Right ventricle myocardium superior (tissue), 1 donor: Measurements from ENCODE around the gene C16orf90. TPM values are rescaled to one million over a fixed set of nuclear protein-coding genes. Genes with fewer than 3 reads are reported as not detected.
A peak's percentile ranks its signal among the peaks of the same experiment; 100 is the strongest.
"Not testable (repeated sequence)": the region's sequence is repeated elsewhere in the genome, so short reads cannot be mapped to it uniquely, and the experiment has no call there.

ENCODE experiments used
- ATAC-seq: fragments of 200-7000 bp; cut with Tn5 transposase; one replicate; pipeline ENCODE4 v1.9.1; 2020; ENCODE audit warnings: mild to moderate bottlenecking; ENCODE audit not compliant: poor library complexity
- DNase-seq: peaks from one replicate; pipeline ENCODE4 v3.0.0-alpha.2; 2020
- intact Hi-C: fragments of 100-400 bp; cut with DNase I; formaldehyde crosslinking; loops from one replicate; pipeline ENCODE4 v1.11.2; 2022
- total RNA-seq: library from RNA; stranded (reverse); fragmentation: NEBNext Ultra II Directional; extraction: Animal tissue kit (Norgen Biotek cat#: 25700); gene quantifications from one replicate; pipeline ENCODE4 v1.2.1, GENCODE V29; 2021
- donor health status: DM: no; HTN: yes; CAD: no; lungs with severe emphysema.

Gene C16orf90
- total RNA-seq, 1 donor from 2014 or later = not detected

DNA sequence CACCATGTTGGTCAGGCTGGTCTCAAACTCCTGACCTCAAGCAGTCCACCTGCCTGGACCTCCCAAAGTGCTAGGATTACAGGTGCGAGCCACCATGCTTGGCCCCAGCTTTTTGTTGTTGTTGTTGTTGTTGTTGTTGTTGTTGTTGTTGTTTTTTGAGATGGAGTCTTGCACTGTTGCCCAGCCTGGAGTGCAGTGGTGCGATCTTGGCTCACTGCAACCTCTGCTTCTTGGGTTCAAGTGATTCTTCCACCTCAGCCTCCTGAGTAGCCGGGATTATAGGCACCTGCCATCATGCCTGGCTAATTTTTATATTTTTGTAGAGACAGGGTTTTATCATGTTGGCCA, 21.7 kb downstream of the C16orf90 start:
- intact Hi-C loops, ATAC-seq: not testable (repeated sequence)
- peak; percentile 9 for DNase-seq

DNA sequence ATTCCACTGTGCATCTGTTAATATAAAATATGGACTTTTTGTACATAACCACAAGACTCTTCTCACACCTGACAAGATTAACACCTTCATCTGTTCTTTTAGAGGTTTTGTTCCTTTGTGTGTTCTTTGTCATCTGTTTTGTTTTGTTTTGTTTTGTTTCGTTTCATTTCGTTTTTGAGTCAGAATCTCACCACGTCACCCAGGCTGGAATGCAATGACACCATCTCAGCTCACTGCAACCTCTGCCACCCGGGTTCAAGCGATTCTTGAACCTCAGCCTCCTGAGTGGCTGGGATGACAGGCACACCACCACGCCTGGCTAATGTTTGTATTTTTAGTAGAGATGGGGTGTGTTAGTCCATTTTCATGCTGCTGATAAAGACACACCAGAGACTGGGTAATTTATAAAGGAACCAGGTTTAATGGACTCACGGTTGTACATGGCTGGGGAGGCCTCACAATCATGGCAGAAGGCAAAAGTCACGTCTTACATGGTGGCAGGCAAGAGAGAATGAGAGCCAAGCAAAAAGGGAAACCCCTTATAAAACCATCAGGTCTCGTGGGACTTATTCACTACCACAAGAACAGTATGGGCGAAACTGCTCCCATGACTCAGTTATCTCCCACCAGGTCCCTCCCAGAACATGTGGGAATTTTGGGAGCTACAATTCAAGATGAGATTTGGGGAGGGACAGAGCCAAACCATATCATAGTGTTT, 22.3 kb downstream of the C16orf90 start:
- DNase-seq (no peak), ATAC-seq (no peak)
- intact Hi-C loops = no loop called here

DNA sequence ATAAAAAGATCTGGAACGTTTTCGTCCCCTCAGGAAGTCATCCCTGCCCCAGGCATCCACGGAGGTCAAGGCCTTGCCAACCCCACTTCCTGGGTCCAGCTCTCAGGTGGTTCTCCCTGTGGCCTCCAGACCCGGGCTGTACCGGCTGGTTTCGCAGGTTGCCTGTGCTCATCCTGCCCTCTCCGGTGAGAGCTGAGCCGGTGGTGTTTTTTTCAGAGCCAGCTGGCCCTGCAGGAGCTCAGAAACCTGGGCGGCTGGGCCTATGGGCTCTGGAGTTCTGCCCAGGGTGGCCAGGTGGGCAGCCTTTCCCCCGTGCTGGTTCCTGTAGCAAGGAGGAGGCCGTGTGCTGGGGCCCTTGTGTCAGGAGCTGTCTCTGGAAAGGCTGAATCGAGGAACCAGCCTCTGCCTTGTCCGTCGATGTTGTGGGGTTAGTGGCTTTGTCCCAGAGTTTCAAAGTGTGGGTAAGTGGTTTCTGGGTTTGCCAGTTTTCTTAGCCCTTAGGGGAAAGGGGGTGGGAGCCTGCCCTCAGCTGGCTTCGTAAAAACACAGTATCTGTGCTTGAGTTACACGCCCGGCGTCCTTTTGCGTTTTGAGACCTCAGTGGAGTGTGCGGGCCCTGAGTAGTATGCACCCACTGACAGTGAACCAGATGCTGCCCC, 23.6 kb downstream of the C16orf90 start:
- intact Hi-C loops = no loop called here
- peak; percentile 27 for DNase-seq
- no peak for ATAC-seq

DNA sequence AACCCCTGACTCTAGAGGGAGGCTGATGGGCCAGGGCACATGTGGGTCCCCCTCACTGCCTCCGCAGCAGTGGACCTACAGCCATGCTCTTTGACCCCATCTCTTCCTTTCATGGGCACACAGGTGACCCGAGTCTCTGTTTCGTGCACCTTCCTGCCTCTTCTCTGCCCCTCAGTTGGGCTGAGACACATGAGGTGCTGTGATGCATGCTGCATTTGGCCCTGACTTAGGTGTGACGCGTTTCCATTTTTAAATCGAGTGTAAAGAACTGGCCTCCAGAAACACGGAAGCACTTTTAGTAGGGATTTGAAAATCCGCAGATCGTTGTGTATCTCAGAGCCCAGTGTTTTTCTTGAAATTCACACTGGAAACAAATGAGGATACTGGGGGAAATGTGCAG, 24.6 kb downstream of the C16orf90 start:
- intact Hi-C loops = no loop called here
- peak; percentile 16 for ATAC-seq
- DNase-seq = peak; percentile 18

DNA sequence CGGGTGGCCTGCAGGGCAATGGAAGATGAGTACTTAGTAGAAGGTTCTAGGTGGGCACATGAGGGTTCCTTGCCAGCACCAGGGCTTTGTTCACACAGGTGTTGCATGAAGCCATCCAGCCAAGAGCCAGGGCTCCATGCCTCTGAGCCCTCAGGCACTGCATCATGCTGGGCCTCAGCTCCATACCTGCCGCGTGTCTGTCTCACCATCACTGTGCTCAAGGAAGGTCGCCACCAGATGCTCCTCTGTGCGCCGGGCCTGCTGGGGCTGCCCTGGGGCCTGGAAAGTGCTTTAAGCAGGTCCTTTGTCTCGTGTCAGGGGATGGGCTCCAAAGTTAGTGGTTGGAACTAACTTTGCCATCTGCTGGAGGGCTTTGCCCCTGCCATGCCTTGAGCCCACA, 25.6 kb downstream of the C16orf90 start:
- DNase-seq (peak; percentile 24), ATAC-seq (no peak)
- intact Hi-C loops = no loop called here

DNA sequence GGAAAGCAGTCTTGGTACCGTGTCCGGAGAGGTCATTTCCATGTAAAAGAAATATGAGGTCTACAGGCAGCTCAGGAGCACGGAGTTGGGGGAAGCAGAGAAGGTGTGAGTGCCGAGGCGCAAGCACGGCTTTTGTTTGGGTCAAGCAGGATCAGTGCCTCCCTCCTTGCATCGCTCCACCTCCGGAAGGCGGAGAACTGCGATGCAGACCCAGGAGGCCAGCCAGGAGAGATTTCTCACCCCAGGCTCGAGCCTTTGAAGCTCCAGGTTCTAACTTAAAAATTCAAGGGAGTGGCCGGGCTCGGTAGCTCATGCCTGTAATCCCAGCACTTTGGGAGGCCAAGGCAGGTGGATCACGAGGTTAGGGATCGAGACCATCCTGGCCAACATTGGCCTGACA, 26.8 kb downstream of the C16orf90 start:
- no peak for ATAC-seq
- intact Hi-C loops = no loop called here
- peak; percentile 11 for DNase-seq

DNA sequence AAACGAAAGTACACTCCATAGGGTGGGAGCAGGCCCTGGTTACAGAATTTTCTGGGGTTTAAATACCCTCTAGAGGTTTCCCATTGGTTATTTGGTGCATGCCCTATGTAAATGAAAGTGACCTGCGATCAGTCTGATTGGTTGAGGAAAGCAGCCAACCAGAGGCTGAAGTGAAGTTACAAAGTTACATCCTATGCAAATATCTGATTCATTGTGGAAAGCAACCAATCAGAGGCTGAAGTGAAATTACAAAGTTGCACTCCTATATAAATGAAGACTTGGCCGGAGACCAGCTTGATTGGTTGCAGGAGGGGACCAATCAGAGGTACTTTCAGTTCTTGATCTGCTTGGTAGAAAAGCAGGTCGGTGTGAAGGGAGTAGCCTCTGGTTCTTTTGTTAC, 27.4 kb downstream of the C16orf90 start:
- no peak for DNase-seq
- intact Hi-C loops = no loop called here
- ATAC-seq = no peak

DNA sequence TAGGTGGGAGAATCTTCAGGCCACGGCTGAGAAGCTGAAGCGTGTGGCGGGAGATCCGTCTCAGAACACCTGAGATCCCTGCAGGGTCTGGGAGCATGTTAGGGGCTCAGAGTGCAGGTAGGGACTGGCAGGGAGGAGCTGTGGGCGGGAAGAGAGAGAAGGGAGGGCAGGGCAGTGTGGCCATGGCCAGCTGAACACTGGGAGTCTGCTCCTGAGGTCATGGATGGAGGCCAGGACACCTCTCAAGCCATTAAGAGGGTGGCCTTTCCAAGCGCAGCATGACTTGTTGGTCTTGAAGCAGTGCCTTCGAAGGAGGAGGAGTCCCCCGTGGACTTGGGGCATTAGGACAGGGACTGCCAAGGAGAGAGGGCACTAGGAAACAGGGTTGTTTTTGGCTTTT, 28.1 kb downstream of the C16orf90 start:
- intact Hi-C loops = no loop called here
- DNase-seq (peak; percentile 47), ATAC-seq (peak; percentile 60)

DNA sequence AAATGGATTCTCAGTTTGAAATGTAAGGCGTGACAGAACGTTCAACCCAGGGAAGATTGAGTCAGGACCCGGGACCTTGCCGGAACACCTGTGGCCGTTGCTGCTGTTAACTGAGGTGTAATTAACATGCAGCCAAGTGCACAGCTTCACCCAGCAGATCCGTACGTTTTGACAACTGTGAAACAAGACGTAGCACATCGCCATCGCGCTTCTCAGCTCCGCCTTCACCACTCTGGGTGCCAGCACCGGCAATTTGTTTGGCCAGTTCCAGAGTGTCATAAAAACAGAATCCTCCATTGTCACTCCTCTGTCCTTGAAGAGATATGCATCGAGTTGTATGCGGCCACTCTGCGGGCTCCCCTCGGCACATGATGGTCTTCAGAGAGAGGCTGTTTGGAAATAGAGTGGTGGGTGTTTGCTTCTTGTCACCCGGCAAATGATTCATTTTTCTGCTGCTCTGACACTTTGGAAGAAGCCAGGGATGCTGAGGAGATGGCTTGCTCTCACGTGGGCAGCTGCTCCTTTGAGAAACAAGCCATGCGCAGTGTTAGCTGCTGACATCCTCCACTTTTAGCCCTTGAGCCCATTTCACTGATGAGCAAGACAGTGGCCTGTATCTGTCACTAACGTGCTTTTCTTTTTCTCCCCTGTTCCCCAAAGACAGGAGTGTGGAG, 29.2 kb downstream of the C16orf90 start:
- intact Hi-C loops = no loop called here
- peak; percentile 4 for ATAC-seq
- peak; percentile 31 for DNase-seq

DNA sequence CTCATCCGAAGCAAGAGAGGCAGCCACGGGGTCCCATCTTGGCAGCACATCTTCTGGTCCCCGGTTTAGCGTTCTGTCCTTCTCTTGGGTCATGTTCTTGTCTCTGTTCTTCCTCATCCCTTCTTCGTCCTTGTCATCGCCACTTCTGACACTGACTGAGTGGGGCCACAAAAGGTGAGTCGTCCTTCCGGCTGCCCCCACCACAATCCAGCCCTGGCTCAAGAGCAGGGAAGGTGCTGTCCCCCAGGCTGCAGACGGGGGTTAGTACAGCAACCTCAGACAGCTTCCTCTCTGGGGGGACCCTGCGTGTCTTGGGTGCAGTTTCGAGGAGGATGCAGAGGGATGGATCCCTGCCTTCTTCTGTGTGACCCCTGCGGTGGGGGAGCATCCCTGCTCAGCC, 30.0 kb downstream of the C16orf90 start:
- DNase-seq (peak; percentile 17), ATAC-seq (no peak)
- intact Hi-C loops = no loop called here

DNA sequence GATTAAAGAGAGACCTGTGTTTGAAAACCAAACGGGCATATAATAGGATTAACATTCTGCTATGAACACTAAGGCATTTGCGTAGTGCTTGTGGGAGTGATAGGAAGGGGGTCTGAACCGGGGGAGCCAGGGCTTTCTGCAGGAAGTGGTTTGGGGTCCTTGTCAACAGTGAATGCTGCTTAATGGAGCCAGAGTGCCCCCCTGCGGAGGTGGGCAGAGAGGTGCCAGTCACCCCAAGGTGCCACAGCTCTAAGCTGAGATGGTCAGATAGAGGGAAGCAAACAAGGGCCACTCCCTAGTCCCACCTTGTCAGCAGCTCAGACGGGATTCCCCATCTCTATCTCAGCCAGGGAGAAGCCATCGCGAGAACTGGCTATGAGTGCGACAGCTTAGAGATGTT, 34.1 kb downstream of the C16orf90 start:
- ATAC-seq (no peak), DNase-seq (no peak)
- intact Hi-C loops = no loop called here

DNA sequence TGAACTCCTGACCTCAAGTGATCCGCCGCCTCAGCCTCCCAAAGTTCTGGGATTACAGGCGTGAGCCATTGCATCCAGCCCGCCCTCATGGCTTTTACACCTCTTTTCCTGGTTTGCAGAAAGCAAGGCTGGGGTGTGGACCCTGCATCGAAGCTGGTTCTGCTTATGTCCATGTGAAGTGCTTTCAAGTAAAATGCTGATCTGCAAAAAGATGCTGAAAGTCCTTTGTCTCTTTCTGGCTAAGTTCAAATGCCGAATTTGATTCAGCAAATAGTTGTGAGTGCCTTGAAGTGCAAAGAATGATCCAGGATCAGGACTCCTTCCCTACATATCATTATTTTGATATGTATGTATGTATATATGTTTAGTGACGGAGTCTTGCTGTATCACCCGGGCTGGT, 34.7 kb downstream of the C16orf90 start:
- DNase-seq (no peak), ATAC-seq (no peak)

DNA sequence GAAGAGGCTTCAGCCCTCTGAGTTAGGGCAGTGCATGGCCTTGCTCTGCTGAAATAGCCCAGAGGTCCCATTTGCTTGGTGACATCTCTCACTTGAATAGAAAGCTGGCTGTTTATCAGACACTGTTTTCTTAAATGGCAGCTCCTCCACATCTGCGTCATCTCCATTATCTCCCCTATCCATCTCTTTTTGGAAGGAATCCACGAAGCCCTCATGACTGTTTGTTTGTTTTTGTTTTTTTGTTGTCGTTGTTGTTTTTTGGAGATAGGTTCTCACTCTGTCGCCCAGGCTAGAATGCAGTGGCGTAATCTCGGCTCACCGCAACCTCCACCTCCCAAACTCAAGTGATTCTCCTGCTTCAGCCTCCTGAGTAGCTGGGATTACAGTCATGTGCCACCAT, 35.2 kb downstream of the C16orf90 start:
- DNase-seq = no peak
- intact Hi-C loops = no loop called here
- no peak for ATAC-seq

More for the DNA sequence above, 34.7 kb downstream of the C16orf90 start:
- intact Hi-C loops = no loop called here

DNA sequence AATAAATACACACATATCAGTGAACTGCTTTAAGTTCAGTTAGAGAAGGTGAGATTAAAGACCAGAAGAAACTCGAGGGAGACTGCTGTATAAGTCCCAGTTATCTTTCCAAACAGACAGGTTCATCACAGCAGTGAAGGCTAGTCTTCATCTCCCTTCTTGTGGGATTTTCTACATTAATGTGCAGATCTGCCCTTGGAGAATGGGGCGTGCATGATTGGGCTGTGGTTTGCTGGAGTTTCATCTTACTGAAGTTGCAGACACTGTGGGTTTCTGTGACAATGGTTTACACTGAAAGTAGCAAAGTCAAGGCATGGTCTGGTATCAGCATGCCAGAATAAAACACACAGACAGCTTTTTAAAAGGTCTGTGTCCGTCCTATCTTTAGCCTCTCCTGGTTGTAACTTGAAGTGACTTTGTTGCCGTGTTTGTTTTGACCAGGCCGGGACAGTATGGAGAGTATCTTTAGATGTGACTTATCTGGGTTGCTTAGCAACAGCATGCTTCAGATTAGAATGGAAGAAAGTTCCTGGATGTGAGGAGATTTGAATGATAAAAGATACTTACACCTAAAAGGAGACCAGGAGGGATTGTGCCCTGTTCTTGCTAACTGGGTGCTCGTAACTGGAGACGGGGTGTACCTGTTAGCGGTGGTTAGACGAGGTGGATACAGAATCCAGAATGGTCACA, 35.7 kb downstream of the C16orf90 start:
- ATAC-seq (no peak), DNase-seq (no peak)
- intact Hi-C loops = loop anchor here (5.0 kb wide), 2 partner anchors 152 to 197 kb away; partner anchors contain the start of genes TIGD7 and ZNF75A

DNA sequence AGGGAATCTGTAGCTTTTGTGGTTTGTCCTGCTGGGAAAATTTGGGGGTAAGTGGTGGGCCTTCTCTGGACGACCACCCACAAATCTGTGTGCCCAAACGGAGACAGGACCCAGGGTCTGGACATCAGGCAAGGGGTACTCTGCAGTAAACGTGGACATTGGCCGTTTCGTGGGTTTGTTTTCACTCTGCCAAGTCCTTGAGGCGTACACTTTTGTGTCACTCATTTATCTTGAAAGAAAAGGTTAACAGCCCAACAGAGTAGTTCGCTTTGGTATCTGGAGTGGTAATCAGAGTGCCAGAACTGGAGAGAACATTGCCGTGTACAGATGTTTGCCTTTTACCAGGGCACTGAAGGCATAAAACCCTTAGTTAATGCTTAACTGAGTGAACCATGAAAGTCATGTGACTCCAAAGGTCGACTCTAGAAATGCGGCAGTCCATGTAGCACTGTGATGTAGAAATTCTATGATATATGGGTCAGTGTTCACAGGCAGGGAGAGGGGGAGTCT, 36.4 kb downstream of the C16orf90 start:
- intact Hi-C loops = loop anchor here (5.0 kb wide), 2 partner anchors 152 to 197 kb away; partner anchors contain the start of genes TIGD7 and ZNF75A
- DNase-seq = no peak
- no peak for ATAC-seq

DNA sequence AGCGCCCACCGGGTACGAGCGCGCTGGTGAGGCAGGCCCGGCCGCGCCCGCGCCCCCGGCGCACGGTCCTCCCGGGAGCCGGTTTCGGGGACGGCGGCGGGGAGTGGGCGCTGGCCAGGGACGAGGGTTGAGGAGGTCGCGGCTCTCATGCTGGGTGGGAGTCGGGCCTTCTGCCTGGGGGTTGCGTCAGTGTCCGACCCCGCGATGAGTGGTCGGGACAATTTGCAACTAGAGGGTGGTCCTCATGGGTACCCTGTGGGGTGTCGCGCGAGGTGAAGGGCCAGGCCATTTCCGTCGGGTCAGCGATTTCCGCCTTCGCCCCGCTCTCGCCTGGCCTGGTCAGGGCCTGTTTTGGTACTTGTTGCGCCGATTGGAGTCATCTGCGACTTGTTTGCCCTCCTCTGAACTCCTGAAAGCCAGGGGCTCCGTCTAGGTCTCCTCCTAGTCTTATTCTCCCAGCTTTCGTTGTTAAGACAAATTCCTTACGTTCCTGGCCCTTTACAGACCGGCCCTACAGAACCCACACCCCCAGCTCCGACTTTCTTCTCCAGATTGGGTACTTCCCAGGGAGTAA, 36.9 kb downstream of the C16orf90 start:
- intact Hi-C loops = loop anchor here (5.0 kb wide), 2 partner anchors 151 to 196 kb away; partner anchors contain the start of genes TIGD7 and ZNF75A
- ATAC-seq (no peak), DNase-seq (no peak)

DNA sequence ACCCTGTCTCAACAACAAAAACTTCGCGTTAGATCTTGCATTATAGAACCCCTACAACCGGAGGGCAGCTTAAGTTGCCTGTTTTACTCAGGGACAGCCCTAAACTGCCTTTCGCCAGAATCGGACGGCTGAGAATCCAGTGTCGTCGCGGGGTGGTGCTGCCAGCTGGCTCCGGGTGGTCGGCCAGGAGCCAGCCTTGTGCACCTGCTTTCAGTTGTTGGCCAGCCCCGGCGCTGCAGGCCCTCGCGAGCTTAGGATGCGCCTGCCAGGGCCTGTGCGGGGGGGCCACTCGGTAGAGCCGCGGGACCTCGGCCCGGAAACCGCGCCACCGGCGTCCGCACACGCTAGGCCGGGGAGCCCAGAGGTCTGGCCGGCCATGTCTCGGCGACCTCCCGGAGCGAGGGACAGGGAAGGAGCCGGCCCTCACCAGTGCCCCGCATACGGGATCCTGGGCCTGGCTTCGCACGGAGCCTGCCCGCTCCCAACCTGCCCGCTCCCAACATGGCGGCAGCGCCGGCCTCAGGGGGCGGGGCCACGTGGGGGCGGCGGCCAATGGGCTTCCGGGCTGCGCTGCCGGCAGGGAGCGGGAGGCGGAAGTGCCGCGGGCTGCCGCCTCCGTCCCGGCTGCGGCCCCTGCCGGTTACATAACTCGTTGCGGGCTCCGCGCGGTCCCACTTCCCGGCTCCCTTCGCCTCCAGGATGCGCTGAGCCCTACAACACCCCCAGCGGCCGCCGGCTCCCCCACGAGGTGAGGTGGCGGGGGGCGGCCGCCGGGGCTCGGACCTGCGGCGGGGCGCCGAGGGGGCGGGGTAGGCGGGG, 37.6 kb downstream of the C16orf90 start:
- ATAC-seq = peak; percentile 91
- peak; percentile 95 for DNase-seq
- intact Hi-C loops = loop anchor here (5.0 kb wide), 2 partner anchors 150 to 195 kb away; partner anchors contain the start of genes TIGD7 and ZNF75A
